ENCODE results near the gene POLR1D.

- TF ChIP-seq, protein P1, sequence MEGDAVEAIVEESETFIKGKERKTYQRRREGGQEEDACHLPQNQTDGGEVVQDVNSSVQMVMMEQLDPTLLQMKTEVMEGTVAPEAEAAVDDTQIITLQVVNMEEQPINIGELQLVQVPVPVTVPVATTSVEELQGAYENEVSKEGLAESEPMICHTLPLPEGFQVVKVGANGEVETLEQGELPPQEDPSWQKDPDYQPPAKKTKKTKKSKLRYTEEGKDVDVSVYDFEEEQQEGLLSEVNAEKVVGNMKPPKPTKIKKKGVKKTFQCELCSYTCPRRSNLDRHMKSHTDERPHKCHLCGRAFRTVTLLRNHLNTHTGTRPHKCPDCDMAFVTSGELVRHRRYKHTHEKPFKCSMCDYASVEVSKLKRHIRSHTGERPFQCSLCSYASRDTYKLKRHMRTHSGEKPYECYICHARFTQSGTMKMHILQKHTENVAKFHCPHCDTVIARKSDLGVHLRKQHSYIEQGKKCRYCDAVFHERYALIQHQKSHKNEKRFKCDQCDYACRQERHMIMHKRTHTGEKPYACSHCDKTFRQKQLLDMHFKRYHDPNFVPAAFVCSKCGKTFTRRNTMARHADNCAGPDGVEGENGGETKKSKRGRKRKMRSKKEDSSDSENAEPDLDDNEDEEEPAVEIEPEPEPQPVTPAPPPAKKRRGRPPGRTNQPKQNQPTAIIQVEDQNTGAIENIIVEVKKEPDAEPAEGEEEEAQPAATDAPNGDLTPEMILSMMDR (IDR thresholded peaks at IDR 0.05): no peak
- no peak for TF ChIP-seq EP300 (IDR thresholded peaks at IDR 0.05)
Measured at GRCh38 chr13:27619093-27619727, 2.5 kb upstream of the POLR1D start.

Measured in tibial nerve (tissue), 4 donors.